Esophagus muscularis mucosa (tissue), 4 donors: ENCODE measurements around the gene C5orf58.

ENCODE experiments used
- EP300 ChIP-seq: sonication (generic); formaldehyde crosslinking; IDR thresholded peaks from one replicate; pipeline ENCODE4 v1.6.1; 2017; ENCODE audit warnings: antibody characterized with exemption
- POLR2A ChIP-seq: fragments of 450-650 bp; IDR thresholded peaks from one replicate; pipeline ENCODE4 v1.6.1; 2017; ENCODE audit warnings: antibody characterized with exemption, moderate library complexity, mild to moderate bottlenecking, low read depth
- TF ChIP-seq, protein P1 (sequence below), 3 experiments: fragments of 200-600 bp in 2 of 3; fragments of 450-650 bp in 1 of 3; sonication (generic) in 2 of 3; IDR thresholded peaks; one replicate each; pipeline ENCODE4 v1.5.1; 2017 to 2019; ENCODE audit warnings: antibody characterized with exemption in 3 of 3, mild to moderate bottlenecking in 2 of 3, moderate library complexity in 1 of 3

DNA sequence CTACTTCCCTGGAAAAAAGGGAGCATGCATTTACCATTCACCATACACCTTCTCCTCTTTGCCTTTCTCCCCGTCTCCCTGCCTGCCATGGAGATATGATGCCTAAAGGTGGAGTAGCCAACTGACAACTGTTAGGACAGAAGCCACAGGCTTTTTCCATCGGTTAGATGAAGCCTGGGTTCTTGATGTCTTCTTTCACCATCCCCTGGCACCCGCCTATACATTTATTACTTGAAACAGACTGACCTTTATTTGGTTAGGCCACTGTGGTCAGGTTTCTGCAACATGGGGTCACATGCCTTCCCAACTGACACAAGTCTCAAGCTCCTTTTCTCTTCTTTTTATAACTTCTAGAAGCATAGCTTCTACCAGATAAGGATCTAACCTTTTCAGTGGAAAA, 57.7 kb downstream of the C5orf58 start:
- TF ChIP-seq EP300, result no peak
- no peak for TF ChIP-seq POLR2A
- TF ChIP-seq, protein P1, sequence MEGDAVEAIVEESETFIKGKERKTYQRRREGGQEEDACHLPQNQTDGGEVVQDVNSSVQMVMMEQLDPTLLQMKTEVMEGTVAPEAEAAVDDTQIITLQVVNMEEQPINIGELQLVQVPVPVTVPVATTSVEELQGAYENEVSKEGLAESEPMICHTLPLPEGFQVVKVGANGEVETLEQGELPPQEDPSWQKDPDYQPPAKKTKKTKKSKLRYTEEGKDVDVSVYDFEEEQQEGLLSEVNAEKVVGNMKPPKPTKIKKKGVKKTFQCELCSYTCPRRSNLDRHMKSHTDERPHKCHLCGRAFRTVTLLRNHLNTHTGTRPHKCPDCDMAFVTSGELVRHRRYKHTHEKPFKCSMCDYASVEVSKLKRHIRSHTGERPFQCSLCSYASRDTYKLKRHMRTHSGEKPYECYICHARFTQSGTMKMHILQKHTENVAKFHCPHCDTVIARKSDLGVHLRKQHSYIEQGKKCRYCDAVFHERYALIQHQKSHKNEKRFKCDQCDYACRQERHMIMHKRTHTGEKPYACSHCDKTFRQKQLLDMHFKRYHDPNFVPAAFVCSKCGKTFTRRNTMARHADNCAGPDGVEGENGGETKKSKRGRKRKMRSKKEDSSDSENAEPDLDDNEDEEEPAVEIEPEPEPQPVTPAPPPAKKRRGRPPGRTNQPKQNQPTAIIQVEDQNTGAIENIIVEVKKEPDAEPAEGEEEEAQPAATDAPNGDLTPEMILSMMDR (IDR thresholded peaks at IDR 0.05), result no peak
